Non-pigmented ciliary epithelial cell (primary cell): ENCODE measurements around the gene B3GAT1.
"Not testable (repeated sequence)": the region's sequence is repeated elsewhere in the genome, so short reads cannot be mapped to it uniquely, and the experiment has no call there.

Experiments used
- DNase-seq: peaks from one replicate; pipeline ENCODE4 v3.0.0-alpha.2; 2010; ENCODE audit warnings: low read depth

Gene B3GAT1

GRCh38 chr11:134355136-134355535, 56.9 kb downstream of the B3GAT1 start:
- no peak for DNase-seq

DNA sequence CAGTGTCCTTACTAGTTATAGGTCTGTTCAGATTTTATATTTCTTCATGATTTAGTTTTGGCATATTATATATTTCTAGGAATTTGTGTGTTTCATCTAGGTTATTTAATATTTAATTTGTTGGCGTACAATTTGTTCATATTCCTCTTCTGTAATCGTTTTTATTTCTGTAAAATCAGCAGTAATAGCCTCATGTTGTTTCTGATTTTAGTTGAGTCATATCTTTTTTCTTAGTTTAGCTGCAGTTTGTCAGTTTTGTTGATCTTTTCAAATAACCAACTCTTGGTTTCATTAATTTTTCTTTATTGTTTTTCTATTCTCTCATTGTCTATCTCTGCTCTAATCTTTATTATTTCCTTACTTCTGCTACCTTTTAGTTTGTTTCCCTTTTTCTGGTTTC, 59.9 kb downstream of the B3GAT1 start:
- DNase-seq = no peak

GRCh38 chr11:134350381-134350780, 61.7 kb downstream of the B3GAT1 start:
- no peak for DNase-seq

DNA sequence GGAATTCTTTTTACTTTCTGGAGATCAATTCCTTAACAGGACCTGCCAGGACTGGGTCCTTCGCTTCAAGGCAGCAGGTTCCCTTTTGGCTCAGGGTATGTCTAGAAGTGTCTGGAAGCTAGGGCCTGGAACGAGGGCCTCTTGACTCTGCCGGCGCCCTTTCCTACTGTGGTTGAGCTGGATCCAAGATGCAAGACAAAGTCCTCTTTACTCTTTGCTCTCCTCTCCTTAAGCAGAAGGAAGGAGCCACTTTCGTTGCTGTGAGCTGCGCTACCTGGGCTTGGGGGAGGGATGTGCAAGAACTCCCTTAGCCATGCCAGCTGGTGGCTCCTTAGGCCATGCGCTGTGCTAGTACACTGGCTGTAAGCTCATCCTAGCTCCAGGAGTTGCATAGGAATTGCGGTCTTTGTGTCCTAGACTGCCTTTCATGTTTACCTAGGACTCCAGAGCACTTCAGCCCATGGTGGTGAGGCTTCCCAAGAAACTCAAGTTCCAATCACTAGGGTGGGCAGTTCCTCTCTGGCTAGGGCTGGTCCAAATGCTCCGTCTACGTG, 62.2 kb downstream of the B3GAT1 start:
- DNase-seq = no peak

DNA sequence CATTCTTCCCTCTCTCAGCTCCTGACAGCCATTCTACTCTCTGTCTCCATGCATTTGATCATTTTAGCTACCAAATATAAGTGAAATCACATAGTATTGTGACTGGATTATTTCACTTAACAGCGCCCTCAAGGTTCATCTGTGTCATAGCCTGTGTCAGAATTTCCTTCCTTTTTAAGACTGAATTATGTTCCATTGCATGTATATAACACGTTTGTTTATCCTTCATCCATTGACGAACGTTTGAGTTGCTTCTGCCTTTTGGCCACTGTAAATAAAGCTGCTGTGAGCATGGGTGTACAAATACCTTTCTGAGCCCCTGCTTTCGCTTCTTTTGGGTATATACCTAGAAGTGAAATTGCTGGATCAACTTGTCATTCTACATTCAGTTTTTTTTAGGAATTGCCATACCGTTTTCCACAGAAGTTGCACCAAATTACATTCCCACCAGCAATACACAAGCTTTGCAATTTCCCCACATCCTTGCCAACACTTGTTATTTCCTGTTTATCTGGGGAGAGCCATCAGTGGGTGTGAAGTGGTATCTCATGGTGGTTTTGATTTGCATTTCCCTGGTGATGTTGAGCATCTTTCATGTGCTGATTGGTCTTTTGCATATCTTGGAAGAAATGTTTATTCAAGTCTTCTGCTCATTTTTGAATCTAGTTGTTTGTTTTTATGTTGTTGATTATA, 62.8 kb downstream of the B3GAT1 start:
- DNase-seq = no peak

DNA sequence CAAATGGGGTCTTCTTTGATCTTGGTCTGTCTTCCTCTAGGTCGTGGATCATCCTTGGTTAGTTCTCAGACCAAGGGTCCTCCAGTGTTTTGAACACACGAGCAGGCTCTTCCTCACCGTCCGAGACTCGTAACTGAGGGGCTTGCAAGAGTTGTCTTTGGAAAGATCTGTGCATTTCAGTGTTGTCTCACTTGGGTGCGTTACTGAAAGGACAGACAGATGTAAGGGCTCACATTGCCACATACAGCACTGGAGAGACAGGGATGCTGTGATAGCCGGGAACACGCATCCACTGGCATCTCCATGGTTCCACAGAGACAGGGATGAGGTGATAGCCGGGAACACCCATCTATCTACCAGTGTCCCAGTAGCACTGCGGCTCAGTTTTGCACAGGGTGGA, 64.6 kb downstream of the B3GAT1 start:
- no peak for DNase-seq

- DNase-seq = no peak
Observed at GRCh38 chr11:134346976-134347350, 65.1 kb downstream of the B3GAT1 start.

- no peak for DNase-seq
Observed at GRCh38 chr11:134346101-134346975, 65.7 kb downstream of the B3GAT1 start.

DNA sequence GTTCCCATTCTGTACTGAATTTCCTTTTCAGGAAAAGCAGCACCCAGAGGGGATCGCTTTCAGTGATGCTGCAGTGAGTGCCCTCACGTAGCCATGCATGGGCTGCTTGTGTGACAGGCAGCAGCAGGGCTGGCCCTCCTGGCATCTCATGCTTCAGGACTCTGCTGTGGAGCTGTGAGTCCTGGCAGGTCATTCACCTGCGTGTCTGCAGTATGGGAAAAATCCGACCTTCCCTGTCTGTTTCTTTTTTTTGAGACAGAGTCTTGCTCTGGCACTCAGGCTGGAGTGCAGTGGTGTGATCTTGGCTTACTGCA, 66.8 kb downstream of the B3GAT1 start:
- no peak for DNase-seq

DNA sequence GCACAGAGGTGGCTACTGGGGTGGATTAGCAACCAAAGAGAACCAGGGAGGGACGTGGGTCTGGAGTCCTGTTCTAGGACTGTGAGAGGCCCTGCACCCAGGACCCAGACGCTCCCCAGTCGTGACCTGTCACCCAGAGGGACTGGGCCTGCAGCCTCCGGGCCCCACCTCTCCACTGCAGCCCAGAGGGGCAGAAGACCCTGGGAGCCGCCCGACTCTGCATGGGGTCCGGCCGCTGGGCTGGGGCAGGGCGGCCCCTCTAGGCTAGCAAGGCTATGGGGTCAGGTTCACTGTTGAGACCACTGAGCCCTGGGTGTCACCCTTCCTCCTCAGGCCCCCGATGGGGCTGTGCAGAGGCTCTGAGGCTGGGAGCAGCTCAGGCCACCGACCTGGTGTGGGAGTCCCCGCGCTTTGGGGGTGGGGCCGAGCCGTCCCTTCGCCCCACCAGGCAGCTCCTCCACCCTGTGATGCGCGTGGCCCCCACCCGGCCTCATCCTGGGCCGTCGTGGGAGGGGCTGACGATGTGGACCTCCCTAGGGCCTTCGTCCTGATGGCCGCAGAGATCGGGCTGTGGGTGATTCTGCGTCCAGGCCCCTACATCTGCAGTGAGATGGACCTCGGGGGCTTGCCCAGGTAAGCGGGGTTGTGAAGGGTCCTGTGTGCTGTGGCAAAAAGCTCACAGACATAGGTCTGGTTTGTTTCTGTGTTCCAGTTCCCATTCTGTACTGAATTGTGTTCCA, 67.4 kb downstream of the B3GAT1 start:
- not testable (repeated sequence) for DNase-seq

GRCh38 chr11:134343646-134344045, 68.4 kb downstream of the B3GAT1 start:
- DNase-seq = no peak

GRCh38 chr11:134342572-134343340, 69.3 kb downstream of the B3GAT1 start:
- no peak for DNase-seq

GRCh38 chr11:134341805-134342571, 70.1 kb downstream of the B3GAT1 start:
- DNase-seq = no peak

DNA sequence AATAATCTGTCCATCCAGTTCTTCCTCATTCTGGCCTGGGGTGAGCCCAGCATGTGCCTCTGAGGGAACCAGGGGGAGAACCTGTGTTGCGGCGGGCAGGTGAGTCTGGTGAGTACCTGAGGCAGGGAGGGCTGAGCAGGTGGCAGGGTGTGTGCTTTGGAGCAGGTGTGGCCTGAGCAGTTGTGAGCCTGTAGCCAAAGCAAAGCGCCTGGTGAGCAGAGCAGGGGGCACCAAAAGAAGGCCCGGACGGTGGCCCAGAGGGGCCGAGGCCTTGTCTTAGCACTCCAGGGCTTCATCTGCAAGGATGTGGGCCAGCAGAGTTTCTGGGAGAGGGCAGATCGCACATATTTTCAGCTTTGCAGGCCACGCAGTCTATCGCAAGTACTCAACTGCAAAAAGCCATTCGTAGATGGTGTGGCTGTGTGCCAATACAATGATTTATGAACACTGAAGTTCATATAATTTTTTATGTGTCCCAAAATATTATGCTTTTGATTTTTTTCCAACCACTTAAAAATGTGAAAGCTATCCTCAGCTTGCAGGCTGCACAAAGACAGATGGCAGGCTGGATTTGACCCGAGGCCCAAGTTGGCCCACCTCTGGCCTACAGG, 71.6 kb downstream of the B3GAT1 start:
- no peak for DNase-seq

- DNase-seq = no peak
Observed at GRCh38 chr11:134339756-134340155, 72.3 kb downstream of the B3GAT1 start.

- DNase-seq = no peak
Observed at GRCh38 chr11:134338654-134339053, 73.4 kb downstream of the B3GAT1 start.

GRCh38 chr11:134338068-134338467, 74.0 kb downstream of the B3GAT1 start:
- no peak for DNase-seq

- no peak for DNase-seq
Observed at GRCh38 chr11:134337051-134337450, 75.0 kb downstream of the B3GAT1 start.

DNA sequence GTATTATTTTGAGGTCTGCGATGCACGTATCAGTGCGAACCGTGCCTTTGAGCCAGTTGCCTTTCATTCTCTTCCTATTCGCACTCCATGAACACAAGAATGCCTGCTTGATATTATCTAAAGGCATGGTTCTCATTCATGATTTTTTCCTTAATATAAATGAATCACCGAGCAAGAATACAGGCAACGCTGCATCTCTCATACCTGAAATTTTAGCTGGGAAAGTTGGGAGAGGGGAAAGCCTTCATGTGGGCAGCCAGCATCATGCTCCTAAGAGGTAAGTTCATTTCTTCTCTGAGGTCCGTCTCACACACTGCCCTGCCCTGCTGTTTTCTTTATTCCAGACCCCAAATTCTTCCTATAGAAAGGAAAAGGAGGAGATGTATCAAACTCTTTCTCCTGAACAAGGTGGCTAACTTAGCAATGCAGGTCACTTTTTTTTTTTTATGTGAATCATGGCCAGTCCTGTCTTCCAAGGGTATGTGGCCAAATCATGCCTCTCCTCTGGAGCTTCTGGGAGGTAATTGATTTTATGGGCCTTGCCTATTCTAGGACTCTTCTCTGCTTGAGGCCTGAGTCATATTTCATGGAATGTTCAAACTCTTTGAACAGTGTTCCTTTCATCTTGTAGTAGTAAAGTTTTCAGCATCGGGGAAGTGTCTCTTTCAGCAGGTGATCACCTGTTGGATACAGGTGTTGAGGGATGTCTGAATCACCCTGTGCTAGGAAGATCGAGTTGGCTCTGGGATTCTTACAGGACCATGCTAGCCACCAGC, 77.1 kb downstream of the B3GAT1 start:
- DNase-seq = no peak

DNA sequence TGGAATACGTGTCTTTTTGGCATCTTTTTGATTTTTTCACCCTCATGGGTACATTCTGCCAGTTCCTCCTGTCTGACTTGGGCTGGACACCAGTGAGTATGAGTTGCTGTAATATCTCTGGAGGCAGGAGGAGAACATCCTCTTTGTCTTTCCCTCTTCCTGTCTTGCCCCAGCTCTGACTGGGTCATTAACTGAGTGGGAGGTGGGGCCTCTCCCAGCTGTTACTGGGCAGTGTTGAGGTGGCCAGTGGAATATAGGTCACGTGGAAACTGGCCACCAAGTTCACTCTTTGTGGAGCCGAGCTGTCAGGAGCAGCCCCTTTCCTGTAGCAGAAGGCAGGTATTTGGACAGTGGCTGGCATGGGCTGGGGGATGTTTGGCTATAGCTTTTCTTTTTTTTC, 78.1 kb downstream of the B3GAT1 start:
- DNase-seq = no peak
